ENCODE results near the gene KCTD12.
"Not testable (repeated sequence)": the region's sequence is repeated elsewhere in the genome, so short reads cannot be mapped to it uniquely, and the experiment has no call there.

The KCTD12 gene

DNA sequence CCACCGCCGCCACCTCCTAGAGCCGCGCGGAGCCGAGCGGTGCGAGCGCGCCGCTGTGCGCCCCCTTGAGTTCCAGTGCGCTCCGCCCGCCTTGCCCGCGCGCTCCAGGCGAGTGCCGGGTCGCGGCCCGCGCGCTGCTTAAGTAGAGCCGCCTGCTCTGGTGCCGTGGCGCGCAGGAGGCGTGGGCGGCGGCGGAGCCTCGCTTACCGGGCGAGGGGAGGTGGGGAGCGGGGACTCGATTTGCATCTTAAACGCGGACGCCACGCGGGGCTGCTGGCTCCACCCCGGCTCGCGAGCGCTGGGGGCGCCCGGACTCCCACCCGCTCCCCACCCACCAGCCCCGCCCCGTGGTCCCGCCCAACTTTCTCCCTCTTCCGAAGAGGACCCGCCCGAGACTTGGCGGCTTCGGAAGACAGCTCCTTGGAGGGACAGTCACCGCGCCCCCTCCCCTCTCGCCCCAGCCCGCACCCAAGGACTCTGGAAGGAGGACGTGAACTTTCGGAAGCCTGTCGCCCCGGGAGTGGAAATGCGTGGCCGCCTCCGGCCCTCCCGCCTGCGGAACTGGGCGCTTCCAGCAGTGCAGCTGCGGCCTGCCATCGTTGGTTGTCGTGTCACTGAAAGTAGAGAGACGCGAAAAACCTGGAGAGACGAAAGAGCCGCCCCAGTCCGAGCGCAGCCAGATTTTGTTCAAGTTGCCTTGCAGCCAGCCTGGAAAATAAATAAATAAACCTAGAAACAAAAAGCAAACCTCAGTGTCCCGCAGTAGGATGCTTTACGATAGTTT lies at the start of gene KCTD12:
TSS of gene KCTD12 (minus strand) at position 114 of the 784 bp plus-strand sequence. CDS start 257 bp downstream, outside the sequence.
- peak; percentile 37 for DNase-seq

DNA sequence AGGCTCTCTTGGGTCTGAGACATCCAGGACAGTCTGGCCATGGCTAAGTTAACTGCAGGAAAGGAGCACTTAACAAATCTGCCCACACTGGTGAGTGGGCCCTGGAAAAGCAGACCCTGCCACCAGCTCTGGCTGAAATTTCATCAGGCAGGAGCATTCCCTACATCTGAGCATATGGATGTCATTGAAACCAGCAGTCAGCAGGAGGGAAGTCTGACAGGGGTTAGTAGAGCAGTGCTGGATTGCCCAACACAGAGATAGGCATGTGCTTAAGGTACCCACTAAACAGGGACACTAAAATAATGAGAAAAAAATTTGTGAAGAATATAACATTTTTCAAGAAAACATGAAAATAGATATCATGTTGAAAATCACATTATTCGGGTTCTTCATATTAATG lies 48.5 kb upstream of the KCTD12 start:
- DNase-seq = no peak

DNA sequence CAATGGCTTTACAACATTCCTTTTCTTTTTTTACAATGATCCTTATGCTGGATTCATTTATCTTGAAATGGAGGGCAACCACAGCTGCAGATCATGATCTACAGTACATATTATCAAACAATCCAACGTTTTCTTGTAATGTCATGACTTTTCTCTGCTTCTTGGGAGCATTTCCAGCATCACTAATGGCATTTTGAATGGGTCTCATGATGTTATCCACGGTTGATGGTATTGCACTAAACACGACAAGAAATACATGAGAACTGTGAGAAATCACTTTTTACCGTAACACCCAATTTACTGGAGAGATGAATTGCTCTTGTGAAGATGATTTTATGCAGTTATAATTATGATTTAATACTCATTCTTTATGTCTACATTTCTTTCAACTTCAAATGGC lies 45.9 kb upstream of the KCTD12 start:
- DNase-seq = no peak

DNA sequence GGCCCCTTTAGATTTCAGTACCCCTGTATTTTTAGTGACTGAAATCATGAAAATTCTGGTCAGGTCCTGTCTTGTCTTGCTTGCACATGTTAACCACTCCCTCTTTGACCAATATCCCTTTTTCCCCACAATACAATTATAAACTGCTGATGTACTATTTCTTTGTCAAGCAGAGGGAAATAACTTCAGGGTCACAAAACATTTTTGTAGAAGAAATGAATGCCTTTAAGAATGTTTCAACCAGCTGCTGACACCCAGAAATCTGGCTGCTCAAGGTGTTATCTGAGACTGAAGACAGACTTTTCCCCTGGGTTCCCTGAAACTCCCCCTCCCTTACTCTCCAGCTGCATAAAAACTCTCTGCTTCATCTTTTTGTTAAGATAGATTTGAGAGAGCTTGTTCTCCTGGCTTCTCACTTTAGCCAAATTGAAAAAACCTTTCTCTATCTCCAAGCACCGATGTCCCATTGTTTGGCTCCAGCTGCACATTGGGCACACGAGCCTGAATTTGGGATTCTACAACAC lies 43.7 kb upstream of the KCTD12 start:
- DNase-seq = no peak

DNA sequence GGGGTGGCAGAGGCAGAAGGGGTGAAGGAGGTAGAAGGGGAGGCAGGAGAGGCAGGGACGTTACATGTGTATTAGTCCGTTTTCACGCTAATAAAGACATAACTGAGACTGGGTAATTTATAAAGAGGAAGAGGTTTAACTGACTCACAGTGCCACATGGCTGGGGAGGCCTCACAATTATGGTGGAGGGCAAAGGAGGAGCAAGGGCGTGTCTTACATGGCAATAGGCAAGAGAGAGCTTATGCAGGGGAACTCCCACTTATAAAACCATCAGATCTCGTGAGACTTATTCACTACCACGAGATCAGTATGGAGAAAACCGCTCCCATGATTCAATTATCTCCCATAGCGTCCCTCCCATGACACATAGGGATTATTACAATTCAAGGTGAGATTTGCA lies 43.1 kb upstream of the KCTD12 start:
- DNase-seq = no peak

DNA sequence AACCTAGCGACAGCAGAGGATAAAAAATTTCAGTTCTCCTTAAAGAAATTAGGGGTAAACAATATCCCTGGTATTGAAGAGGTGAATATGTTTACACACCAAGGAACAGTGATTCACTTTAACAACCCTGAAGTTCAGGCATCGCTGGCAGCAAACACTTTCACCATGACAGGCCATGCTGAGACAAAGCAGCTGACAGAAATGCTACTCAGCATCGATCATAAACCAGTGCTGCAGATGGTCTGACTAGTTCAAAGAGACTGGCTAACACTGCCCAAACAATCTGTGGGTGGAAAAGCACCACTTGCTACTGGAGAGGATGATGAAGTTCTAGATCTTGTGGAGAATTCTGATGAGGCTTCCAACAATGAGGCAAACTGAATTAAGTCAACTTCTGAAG lies 42.3 kb upstream of the KCTD12 start:
- no peak for DNase-seq

DNA sequence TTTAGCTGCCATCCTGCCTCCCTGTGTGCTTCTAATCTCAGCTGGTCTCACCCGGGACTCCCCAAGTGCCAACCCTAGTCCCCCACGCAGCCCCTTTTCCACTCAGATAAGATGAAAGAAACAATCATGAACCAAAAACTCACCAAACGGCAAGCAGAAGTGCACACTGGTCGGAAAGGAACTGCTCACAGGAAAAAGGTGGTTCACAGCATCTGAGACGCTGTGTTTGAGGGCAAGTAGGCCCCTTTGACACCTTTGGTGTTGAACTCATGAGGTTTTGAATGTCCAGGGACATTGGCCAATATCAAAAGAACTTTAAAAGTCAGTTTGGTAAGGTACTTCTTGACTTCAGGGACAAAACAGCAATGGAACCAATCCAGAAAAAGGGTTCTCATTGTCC lies 41.8 kb upstream of the KCTD12 start:
- DNase-seq = no peak

DNA sequence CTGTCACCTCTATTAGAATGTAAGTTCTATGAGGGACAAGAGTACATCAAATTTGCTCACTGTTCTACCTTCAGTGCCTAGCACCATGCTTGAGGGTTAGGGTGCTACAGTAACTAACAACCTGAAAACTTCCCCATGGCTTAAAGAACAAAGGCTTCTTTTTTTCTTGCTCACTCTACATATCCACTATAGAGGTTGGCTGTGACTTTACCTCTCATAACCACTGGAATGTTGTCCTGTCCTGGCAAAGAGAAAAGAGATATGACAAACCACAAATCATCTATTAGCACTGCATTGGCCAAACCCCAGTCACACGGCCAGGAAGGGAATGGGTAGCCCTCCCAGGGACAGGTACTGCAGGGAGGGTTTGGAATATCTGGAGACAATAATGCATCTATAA lies 38.9 kb upstream of the KCTD12 start:
- no peak for DNase-seq

DNA sequence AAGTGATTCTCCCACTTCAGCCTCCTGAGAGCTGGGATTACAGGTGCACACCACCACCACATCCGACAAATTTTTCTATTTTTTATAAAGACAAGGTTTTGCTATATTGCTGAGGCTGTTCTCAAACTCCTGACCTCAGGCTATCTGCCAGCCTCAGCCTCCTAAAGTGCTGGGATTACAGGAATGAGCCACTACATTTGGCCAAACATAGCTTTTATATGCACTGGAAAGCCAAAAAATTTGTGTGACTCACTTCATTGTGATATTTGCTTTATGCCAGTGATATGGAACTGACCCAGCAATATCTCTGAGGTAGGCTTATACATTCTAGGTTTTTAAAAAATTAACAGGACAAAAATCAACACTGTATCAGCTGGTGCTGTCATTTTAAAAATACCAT lies 35.3 kb upstream of the KCTD12 start:
- no peak for DNase-seq

DNA sequence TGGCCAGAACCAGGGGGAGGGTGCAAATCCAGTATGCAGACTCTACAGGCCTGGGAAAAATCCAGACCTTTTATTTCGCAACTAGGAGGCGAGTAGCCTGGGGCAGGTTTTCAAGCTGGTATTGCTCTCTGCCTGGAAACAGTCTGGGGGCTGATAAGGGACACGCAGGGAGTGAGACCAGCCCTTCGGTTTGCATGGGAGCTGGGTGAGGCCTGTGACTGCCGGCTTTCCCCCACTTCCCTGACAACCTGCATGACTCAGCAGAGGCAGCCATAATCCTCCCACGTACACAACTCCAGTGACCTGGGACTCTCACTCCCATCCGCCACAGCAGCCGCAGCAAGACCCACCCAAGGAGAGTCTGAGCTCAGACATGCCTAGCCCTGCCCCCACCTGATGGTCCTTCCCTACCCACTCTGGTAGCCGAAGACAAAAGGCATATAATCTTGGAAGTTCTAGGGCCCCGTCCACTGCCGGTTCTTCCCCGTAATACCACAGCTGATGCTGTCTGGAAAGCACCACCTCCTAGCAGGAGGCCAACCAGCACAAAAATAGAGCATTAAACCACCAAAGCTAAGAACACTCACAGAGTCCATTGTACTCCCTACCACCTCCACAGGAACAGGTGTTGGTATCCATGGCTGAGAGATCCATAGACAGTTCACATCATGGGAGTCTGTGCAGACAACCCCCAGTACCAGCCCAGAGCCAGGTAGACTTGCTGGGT lies 31.7 kb upstream of the KCTD12 start:
- not testable (repeated sequence) for DNase-seq

DNA sequence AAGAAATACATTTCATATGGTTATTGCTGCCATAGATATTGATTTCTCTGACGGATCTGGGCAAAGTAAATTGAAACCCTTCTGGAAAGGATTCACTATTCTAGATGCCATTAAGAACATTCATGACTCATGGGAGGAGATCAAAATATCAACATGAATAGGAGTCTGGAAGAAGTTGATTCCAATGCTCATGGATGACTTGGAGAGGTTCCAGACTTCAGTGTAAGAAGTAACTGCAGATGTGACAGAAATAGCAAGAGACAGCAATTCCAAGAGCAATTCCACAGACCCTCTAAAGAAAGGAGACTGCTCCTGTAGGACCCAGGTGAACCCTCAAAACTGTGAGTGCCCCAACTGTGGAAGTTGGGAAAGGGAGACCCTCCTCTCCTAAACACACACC lies 30.9 kb upstream of the KCTD12 start:
- no peak for DNase-seq

DNA sequence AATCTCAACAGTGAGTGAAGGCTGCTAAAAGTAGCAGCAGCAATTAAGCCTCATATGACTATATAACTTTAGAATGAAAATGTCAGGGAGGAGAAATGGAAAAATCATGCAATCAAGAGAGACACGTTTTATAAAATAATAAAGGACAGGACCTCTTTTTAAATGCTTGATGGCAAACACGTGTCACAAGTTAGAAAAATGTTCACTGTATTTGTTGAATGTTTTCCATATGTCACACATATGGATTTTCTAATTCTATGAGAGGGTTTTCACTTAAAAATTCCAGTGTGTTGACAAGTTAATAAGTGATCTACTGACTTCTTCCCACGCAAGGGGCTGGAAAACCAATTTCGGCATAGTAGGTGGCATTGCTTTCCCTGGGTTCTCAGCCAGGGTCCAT lies 27.7 kb upstream of the KCTD12 start:
- DNase-seq = no peak

DNA sequence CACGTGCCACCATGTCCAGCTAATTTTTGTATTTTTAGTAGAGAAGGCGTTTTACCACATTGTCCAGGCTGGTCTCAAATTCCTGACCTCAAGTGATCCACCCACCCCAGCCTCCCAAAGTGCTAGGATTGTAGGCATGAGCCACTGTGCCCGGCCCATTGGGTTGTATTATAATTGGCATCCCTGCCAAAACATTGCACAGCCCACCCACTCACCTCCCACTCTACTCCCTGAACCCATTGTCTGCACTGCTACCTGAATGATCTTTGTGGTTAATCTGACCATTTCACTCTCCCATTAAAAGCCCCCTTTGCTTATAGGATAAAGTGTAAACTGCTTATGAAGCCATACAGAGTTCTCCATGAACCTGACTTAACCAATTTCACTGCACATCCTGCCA lies 26.3 kb upstream of the KCTD12 start:
- no peak for DNase-seq

DNA sequence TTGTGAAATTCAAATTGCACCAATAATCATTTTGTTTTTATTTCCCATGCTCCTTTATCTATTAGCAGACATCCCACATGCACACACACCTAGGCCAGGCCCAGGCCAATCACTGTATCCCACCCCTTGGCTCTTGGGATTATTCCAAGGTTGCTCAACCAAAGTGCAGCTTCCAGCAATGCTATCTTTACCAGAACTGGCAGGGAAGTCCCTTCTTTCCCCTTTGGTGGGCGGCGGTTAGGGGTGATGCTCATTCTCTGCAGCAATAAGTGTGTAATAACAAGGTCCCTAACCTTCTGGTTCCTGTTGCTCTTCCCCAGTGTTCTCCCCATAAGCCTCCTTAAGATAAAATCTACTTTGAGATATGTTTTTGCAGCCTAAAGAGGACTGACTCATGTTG lies 18.3 kb upstream of the KCTD12 start:
- DNase-seq = no peak

DNA sequence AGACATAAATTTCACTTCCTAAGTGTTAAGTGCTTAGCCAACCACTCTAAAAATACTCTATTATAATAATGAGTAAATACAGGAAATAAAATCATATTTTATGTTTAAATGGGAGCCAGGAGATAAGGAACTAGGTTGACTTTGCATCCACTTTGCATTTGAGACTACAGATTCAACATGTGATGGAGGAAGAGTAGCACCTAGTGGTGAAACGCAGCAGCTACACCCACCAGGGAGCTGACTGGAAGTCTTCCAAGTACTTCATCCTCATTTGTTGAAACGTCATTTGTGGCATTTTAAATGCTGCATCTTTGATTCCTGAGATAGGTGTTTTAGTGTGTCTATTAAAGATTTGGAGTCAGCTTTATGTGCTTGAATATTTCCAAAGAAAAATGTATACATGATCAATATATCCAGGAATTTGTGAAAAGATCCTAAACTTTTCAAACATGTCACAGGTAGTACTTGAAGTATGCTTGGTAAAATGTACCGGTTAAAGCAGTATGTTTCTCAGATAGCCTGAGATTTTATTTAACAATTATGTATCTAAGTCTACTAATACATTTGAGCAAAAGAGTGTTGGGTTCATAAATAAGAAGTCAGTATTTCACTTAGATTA lies 17.4 kb upstream of the KCTD12 start:
- peak; percentile 50 for DNase-seq

DNA sequence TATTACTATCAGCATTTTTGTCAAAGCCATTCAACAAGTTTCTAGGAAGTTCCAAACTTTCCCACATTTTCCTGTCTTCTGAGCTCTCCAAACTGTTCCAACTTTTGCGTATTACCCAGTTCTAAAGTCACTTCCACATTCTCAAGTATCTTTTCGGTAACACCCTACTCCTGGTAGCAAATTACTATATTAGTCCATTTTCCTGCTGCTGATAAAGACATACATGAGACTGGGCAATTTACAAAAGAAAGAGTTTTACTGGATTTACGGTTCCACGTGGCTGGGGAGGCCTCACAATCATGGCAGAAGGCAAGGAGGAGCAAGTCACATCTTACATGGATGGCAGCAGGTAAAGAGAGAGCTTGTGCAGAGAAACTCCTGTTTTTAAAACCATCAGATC lies 12.9 kb upstream of the KCTD12 start:
- DNase-seq = not testable (repeated sequence)

DNA sequence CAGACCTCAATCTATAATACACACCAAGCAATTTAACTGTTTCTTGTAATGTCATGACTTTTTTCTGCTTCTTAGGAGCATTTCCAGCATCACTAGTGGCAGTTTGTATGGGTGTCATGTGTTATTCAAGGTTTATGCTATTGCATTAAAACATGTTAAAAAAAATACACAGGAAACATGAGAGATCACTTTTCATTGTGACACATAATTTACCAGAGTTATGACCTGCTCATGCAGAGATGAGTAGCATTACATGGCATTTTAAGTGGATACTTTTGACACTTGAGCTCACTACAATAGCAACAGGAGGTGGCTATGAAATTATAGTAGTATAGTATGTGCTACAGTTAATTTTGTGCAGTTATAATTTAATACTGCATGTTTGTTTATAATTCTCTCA lies 11.0 kb upstream of the KCTD12 start:
- DNase-seq = not testable (repeated sequence)

DNA sequence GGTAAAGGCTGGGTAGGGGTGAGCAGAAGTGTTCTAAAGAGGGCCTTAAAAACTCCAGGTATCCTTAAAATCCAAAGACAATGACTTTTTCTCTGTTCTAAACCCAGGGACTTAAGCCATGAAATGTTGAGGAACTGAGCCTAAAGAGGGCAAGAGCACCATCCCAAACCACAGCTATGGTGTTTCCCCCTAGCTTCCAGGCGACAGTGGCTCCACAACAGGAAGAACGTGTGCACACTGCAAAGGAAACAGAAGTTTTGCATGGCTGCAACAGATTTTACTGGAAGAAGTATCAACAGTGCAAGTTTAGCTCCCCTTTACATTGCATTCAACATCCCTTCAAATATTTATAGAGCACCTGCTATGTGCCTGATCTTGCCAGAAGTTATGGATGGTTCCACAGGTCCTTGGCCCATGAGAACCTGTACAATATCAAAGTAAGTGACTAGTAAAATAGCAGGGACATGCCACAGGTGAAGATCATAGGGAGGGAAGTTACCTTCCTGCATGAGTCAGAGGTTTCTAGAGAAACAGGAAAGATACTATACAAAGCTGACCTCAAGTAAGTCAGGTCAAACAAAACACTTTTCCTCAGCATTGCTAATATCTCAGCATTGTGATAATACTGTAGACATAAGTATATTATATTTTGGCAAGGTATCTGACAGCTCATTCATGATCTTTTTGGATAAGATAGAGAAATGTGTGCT lies 8.4 kb upstream of the KCTD12 start:
- DNase-seq = no peak

DNA sequence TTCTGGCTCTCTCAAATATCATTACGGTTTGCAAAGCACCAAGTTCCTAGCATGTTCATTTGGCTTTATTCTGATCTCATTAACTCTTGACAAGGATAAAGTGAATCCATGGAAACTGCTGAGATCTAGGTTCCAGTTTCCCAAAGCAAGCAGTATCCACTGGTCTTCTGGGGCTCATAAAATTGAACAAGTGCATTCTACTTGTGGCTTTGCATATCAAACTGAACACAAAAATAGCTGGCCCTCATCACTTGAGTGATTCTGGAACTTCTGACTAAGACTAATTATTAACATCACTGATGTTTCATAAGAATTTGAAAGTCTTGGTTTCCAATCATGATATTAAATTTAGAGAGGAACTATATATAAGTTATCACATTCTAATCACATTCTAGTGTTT lies 6.3 kb upstream of the KCTD12 start:
- no peak for DNase-seq

DNA sequence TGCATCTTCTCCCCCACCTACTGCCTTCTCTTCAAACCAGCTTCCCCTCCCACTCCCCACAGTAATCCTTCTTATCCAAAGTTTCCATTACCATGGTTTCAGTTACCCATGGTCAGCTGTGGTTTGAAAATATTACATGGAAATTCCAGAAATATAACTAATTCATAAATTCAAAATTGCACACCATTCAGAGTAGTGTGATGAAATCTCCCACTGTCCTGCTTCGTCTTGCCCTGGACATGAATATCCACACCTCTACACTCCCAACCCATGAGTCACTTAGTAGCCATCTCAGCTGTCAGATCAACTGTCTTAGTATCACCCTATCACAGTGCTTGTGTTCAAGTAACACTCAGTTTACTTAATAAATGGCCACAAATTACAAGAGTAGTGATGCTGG lies 3.8 kb upstream of the KCTD12 start:
- DNase-seq = no peak

DNA sequence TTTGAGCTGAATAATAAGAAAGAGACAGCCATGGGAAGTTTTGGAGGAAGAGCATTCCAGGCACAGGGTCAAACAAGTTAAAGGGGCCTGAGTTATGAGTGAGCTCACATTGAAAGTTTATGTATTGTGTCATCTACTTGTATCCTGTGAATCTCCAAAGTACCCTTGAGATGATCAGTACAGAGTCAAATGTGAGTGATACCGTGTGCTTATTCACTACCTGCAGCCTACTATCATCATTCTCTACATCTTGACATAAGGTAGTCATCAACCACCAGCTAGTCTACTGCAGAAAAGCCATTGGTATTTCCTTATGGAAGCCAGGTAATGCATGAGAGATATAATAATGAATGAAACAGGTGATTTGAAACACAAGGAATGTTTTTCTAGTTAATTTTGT lies 3.0 kb upstream of the KCTD12 start:
- DNase-seq = no peak

DNA sequence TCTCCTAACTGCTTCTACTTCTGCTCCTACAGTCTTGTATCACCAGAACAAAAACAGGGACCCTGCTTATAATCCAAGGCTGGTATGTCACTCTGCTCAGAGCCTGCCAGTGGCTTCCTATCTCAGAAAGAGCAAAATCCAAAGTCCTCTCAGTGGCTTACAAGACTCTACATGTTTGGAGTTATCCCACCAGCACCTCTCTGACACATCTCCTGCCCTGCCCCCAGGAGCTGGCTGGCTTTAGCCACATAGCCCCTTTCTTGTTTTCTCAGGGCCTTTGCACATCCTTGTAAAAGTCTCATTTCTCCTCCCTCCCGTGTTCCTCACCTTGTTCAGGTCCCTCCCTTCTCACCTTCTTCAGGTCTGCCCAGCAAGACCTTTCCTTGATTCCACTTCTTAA lies 2.2 kb upstream of the KCTD12 start:
- DNase-seq = no peak

DNA sequence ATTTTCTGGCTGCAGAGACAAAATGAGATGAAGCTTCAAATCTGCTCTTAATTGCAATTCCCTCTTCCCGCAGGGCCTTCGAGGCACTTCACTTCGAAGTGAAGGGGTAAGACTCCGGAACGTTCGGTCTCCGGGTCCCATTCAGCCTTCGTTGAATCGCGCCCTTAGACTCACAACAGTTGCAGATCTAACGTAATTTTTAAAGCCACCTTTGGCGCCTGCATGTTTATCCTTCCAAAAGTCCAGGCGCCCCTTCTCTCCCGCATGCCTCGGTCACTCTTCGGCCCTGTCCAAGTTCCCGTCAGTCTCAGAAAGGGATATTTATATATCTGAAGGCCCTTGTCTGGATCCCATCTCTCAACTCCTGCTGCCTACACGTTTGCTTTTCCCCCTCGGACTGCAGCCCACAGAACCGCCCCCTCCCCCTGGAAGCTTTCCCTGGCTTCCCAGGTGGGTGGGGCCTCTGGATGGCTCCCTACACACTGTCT lies 915 bp upstream of the KCTD12 start:
- no peak for DNase-seq
